GM18951 (cell line): ENCODE results near the gene NEXN.

Experiments used
- POLR2A ChIP-seq: IDR thresholded peaks from 4 replicates; pipeline ENCODE4 v1.6.1; 2011; ENCODE audit warnings: mild to moderate bottlenecking; ENCODE audit not compliant: insufficient read length, insufficient read depth; ENCODE audit errors: extremely low read depth
- in situ Hi-C: fragments of 300-500 bp; cut with MboI; formaldehyde crosslinking; loops from one replicate; pipeline ENCODE4 v1.12.0; 2022; ENCODE audit warnings: low sequenced_read_pairs, mixed read lengths, inconsistent platforms; ENCODE audit not compliant: unreplicated experiment

Gene NEXN

GRCh38 chr1:77881061-77881460 is 7.4 kb upstream of the NEXN start:
- in situ Hi-C loops: no loop called here
- no peak for TF ChIP-seq POLR2A

DNA sequence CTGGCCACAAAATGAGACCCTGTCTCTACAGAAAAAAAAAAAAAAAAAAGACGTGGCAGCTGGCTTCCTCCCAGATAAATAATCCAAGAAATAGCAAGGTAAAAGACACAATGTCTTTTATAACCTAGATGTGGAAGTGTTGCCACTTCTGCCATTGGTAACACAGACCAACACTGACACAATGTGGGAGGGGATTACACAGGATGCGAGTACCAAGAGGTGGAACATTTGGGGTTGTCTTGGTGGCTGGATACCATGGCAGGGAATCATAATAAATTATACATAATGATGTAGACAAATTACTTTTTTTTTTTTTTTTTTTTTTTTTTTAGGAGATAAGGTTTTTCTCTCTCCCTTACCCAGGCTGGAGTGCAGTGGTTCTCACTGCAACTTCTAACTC is 6.0 kb upstream of the NEXN start:
- in situ Hi-C loops: no loop called here
- TF ChIP-seq POLR2A: no peak

DNA sequence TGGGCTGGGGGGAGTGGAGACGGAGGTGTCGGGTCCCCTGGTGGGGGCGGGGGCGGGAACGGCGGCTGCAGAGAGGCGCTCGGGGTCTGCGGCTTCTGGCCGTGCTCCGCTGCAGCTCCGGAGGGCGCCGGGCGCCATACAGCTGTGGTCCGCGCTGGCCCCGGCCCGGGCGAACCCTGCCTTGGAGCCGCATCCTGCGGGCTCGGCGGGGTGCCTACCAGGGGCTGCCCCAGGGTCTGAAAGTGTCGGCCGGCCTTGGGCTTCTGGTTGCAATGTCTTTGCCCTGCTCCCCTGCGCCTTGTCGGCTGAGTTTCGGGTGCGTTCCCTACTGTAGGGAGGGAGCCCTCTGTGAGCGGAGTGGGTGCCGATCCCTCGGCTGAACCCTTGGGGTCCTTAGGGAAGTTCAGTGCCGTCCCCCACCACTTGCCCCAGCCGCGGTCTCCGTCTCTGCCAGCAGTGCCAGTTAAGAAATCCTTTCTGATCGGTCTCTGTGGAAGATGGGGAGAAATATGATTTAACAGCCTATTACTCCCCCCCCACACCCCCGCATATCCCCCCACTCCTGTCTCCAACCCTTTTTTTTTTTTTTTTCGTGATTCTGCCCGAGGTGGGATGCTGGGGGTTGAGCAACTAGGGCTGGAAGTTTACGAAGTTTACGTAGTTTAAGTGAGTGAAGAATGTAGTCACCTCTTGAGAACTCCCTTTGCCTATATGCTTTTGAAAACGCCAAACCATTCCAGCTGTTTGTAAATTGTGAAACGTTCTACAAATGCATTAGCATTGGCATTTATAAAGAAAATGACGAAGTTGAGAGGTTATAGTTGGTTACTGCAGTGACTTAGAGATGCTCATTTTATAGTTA is 588 bp downstream of the NEXN start:
- in situ Hi-C loops: no loop called here
- no peak for TF ChIP-seq POLR2A

- no peak for TF ChIP-seq POLR2A
- in situ Hi-C loops: no loop called here
Observed at GRCh38 chr1:77889671-77890070, 1.2 kb downstream of the NEXN start.

DNA sequence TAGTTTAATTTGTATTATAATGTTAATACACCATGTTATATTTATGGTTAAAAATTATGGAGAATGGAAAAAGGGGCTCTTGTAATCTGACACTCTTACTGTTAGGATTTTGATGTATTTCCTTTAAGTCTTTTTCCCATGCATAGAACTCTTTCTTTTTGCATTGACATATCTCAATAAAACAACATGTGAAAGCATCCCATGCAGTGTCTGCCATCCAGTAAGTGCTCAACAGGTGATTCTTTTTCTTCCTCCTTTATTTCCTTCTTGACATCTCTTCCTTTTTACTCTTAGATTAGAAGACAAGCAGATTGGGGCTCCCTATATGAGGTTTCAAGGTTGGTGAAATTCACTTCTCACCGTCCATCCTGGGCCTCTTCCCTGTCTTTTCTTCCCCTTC is 2.8 kb downstream of the NEXN start:
- TF ChIP-seq POLR2A: no peak
- in situ Hi-C loops: no loop called here

GRCh38 chr1:77899647-77900320 is 11.4 kb downstream of the NEXN start:
- TF ChIP-seq POLR2A: no peak
- in situ Hi-C loops: loop anchor here (25.0 kb wide), 1 partner anchor 213 kb away; no protein-coding TSS in a partner anchor

- in situ Hi-C loops: loop anchor here (25.0 kb wide), 1 partner anchor 212 kb away; no protein-coding TSS in a partner anchor
- TF ChIP-seq POLR2A: no peak
Observed at GRCh38 chr1:77900687-77901293, 12.4 kb downstream of the NEXN start.

GRCh38 chr1:77905603-77906002 is 17.2 kb downstream of the NEXN start:
- in situ Hi-C loops: loop anchor here (25.0 kb wide), 1 partner anchor 207 kb away; no protein-coding TSS in a partner anchor
- TF ChIP-seq POLR2A: no peak

GRCh38 chr1:77906019-77906545 is 17.7 kb downstream of the NEXN start:
- in situ Hi-C loops: loop anchor here (25.0 kb wide), 1 partner anchor 206 kb away; no protein-coding TSS in a partner anchor
- no peak for TF ChIP-seq POLR2A

DNA sequence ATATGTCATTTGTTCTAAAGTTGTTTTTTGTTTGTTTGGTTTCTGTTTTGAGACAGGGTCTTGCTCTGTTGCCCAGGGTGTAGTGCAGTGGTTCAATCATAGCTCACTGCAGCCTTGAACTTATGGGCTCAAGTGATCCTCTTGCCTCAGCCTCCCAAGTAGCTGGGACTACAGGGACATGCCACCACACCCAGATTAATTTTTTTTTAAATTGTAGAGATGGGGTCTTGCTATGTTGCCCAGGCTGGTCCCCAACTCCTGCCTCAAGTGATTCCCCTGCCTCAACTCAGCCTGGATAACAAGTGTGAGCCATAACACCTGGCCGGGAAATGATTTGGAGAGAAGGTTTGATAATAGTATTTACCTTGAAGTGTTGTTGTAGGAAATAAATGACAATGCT is 18.2 kb downstream of the NEXN start:
- in situ Hi-C loops: loop anchor here (25.0 kb wide), 1 partner anchor 206 kb away; no protein-coding TSS in a partner anchor
- no peak for TF ChIP-seq POLR2A

- no peak for TF ChIP-seq POLR2A
- in situ Hi-C loops: loop anchor here (25.0 kb wide), 1 partner anchor 202 kb away; no protein-coding TSS in a partner anchor
Observed at GRCh38 chr1:77910116-77910515, 21.7 kb downstream of the NEXN start.

DNA sequence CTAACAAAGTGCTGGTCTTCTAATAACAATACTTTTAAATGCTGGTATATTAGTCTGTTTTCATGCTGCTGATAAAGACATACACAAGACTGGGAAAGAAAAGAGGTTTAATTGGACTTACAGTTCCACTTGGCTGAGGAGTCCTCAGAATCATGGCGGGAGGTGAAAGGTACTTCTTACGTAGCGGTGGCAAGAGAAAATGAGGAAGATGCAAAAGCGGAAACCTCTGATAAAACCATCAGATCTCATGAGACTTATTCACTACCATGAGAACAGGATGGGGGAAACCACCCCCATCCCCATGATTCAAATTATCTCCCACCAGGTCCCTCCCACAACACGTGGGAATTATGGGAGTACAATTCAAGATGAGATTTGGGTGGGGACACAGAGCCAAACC is 30.5 kb downstream of the NEXN start:
- in situ Hi-C loops: loop anchor here (25.0 kb wide), 1 partner anchor 193 kb away; no protein-coding TSS in a partner anchor

GRCh38 chr1:77925518-77925917 is 37.1 kb downstream of the NEXN start:
- in situ Hi-C loops: no loop called here
- no peak for TF ChIP-seq POLR2A

DNA sequence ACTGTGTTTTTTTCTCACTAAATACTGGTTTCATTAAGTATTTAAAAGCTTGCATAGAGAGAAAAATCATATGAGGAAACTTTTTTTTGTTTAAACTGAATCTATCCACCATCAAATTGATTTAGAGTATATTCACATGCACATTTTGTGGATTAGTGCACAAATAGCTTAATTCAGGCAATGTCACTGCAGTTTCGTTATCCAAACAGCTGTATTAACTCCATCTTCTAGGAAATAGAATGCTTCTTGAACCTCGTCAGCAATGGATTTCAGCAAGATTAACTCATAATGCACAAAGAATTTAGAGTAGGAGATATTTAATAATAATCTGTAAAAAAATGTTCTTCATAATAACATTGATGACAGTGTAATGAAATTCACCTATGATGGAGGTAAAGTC is 37.5 kb downstream of the NEXN start:
- TF ChIP-seq POLR2A: no peak
- in situ Hi-C loops: no loop called here
